ENCODE measurements around the gene RAB26. TPM values are rescaled to one million over a fixed set of nuclear protein-coding genes. Genes with fewer than 3 reads are reported as not detected.
"Not testable (repeated sequence)": the region's sequence is repeated elsewhere in the genome, so short reads cannot be mapped to it uniquely, and the experiment has no call there.

RAB26 gene
- total RNA-seq, 1 experiment from 2014 or later: 3.2 TPM

- DNase-seq (ENCODE audit: low spot score): no peak
Measured at GRCh38 chr16:2196162-2196980, 47.9 kb downstream of the RAB26 start, which contains the start of gene CASKIN1. TSS of gene CASKIN1 (minus strand) at chr16:2196605. CDS start at chr16:2196432, 173 bp downstream.

DNA sequence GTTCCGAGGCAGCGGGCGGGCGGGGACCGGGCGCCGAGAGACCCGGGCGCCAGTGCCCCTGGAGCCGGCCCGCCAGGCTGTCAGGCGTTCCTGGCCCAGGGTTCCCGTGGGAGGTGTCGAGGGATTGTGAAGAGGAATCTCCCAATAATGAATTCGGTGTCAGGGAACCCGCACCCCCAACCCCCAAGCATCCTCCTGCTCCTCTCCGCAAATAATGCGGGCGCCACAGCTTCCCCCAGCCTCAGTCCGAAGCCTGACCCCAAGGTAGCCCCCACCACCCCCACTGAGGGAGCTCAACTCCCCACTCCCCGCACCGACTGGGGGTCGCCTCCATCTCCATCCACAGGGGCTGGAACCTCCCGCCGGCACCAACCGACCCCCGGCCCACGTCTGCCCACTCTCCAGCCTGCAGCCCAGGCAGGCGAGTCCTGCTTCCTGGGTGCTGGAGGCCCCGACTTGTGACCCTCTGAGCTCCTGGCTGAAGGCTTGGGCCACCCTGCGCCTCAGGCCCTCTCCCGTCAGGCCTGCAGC lies 48.6 kb downstream of the RAB26 start:
- no peak for DNase-seq (ENCODE audit: low spot score)

GRCh38 chr16:2197765-2198164 lies 49.3 kb downstream of the RAB26 start:
- DNase-seq (ENCODE audit: low spot score): no peak

DNA sequence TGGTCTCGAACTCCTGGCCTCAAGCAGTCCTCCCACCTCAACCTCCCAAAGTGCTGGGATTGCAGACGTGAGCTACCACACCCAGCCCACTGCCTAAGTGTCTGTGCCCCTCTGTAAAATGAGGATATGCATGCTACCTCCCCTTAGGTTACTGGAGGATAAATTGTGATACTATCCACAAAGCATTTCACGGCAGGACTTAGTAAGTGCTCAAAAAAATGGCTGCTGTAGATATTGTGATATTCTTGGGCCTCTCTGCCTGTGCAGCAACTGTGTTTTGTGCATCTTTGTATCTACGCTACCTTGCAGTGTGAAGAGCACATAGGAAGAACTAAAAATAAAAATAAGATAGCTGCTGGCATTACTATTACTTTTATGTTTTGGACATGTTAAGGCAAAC lies 49.9 kb downstream of the RAB26 start:
- DNase-seq (ENCODE audit: low spot score): no peak

- no peak for DNase-seq (ENCODE audit: low spot score)
Measured at GRCh38 chr16:2199095-2199494, 50.7 kb downstream of the RAB26 start.

- DNase-seq (ENCODE audit: low spot score): no peak
Measured at GRCh38 chr16:2199621-2200139, 51.3 kb downstream of the RAB26 start.

GRCh38 chr16:2200313-2200712 lies 51.9 kb downstream of the RAB26 start:
- DNase-seq (ENCODE audit: low spot score): no peak

DNA sequence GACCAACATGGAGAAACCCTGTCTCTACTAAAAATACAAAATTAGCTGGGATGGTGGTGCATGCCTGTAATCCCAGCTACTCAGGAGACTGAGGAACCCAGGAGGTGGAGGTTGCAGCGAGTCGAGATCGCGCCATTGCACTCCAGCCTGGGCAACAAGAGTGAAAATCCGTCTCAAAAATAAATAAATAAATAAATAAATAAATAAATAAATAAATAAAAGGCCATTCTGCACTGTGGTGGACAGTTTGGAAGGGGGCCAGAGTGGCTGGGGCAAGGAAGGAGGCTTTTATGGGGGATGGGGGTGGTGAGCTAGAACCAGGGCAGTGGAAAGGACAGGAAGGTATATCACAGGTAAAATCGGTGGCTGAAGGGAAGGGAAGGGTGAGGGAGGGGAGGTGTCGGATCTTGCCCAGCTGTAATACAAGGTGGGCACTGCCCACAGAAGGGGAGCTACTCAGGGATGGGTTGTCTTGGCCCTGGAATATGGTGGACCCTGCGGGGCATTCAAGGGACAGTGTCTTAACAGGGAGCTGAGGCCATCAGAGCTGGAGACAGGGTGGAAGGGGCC lies 54.8 kb downstream of the RAB26 start:
- DNase-seq (ENCODE audit: low spot score): not testable (repeated sequence)

Other genes with a start within 250 kb of the RAB26 start
- gene HS3ST6, start 230.2 kb upstream of the RAB26 start, total RNA-seq (2014; rRNA removed; shearing (Covaris generic)): not detected in 2 replicates
- gene MSRB1, start 205.4 kb upstream of the RAB26 start, total RNA-seq (2014; rRNA removed; shearing (Covaris generic)): 25.3 and 32.7 TPM in 2 replicates
- not detected in 2 replicates for gene RPL3L, start 193.9 kb upstream of the RAB26 start, total RNA-seq (2014; rRNA removed; shearing (Covaris generic))
- gene NDUFB10, start 189.1 kb upstream of the RAB26 start, total RNA-seq (2014; rRNA removed; shearing (Covaris generic)): 360 and 447 TPM in 2 replicates
- gene RPS2, start 183.8 kb upstream of the RAB26 start, total RNA-seq (2014; rRNA removed; shearing (Covaris generic)): 2,920 and 3,088 TPM in 2 replicates
- gene RNF151, start 181.8 kb upstream of the RAB26 start, total RNA-seq (2014; rRNA removed; shearing (Covaris generic)): not detected in 2 replicates
- 50.8 and 55.9 TPM in 2 replicates for gene TBL3, start 176.6 kb upstream of the RAB26 start, total RNA-seq (2014; rRNA removed; shearing (Covaris generic))
- not detected in 2 replicates for gene NOXO1, start 167.2 kb upstream of the RAB26 start, total RNA-seq (2014; rRNA removed; shearing (Covaris generic))
- 13.4 and 15.1 TPM in 2 replicates for gene GFER, start 164.4 kb upstream of the RAB26 start, total RNA-seq (2014; rRNA removed; shearing (Covaris generic))
- 3.4 and 7.7 TPM in 2 replicates for gene SYNGR3, start 158.7 kb upstream of the RAB26 start, total RNA-seq (2014; rRNA removed; shearing (Covaris generic))
- 5.5 and 10.4 TPM in 2 replicates for gene ZNF598, start 138.8 kb upstream of the RAB26 start, total RNA-seq (2014; rRNA removed; shearing (Covaris generic))
- 2.7 TPM in 1 of 2 replicates, not detected in the other for gene NPW, start 128.8 kb upstream of the RAB26 start, total RNA-seq (2014; rRNA removed; shearing (Covaris generic))
- gene NHERF2, start 121.7 kb upstream of the RAB26 start, total RNA-seq (2014; rRNA removed; shearing (Covaris generic)): 33.1 and 33.7 TPM in 2 replicates
- gene NTHL1, start 100.8 kb upstream of the RAB26 start, total RNA-seq (2014; rRNA removed; shearing (Covaris generic)): 28.2 and 42.3 TPM in 2 replicates
- 11.0 and 15.6 TPM in 2 replicates for gene TSC2, start 100.6 kb upstream of the RAB26 start, total RNA-seq (2014; rRNA removed; shearing (Covaris generic))
- 10.9 and 14.1 TPM in 2 replicates for gene PKD1, start 12.7 kb upstream of the RAB26 start, total RNA-seq (2014; rRNA removed; shearing (Covaris generic))
- gene TRAF7, start 7.2 kb downstream of the RAB26 start, total RNA-seq (2014; rRNA removed; shearing (Covaris generic)): 58.2 and 71.0 TPM in 2 replicates
- 0.02 TPM in 2 replicates for gene CASKIN1, start 48.0 kb downstream of the RAB26 start, total RNA-seq (2014; rRNA removed; shearing (Covaris generic))
- gene MLST8, start 56.8 kb downstream of the RAB26 start, total RNA-seq (2014; rRNA removed; shearing (Covaris generic)): 22.1 and 28.4 TPM in 2 replicates
- gene BRICD5, start 62.2 kb downstream of the RAB26 start, total RNA-seq (2014; rRNA removed; shearing (Covaris generic)): 0.06 and 1.0 TPM in 2 replicates
- gene PGP, start 66.2 kb downstream of the RAB26 start, total RNA-seq (2014; rRNA removed; shearing (Covaris generic)): 20.0 and 24.5 TPM in 2 replicates
- gene E4F1, start 75.0 kb downstream of the RAB26 start, total RNA-seq (2014; rRNA removed; shearing (Covaris generic)): 8.0 and 9.5 TPM in 2 replicates
- 0.10 TPM in 1 of 2 replicates, not detected in the other for gene DNASE1L2, start 87.8 kb downstream of the RAB26 start, total RNA-seq (2014; rRNA removed; shearing (Covaris generic))
- 37.6 and 48.8 TPM in 2 replicates for gene ECI1, start 103.0 kb downstream of the RAB26 start, total RNA-seq (2014; rRNA removed; shearing (Covaris generic))
- gene RNPS1, start 119.5 kb downstream of the RAB26 start, total RNA-seq (2014; rRNA removed; shearing (Covaris generic)): 144 and 152 TPM in 2 replicates
- gene ABCA3, start 192.1 kb downstream of the RAB26 start, total RNA-seq (2014; rRNA removed; shearing (Covaris generic)): 0.25 and 0.41 TPM in 2 replicates

Data from H4 (cell line).